GOT3 (cell line): Measurements from ENCODE around the gene EPB41L4B.

Experiments used
- DNase-seq: peaks from one replicate; lab custom pipeline; 2025; ENCODE audit warnings: mixed read lengths; lab: John Stamatoyannopoulos, UW

EPB41L4B gene

GRCh38 chr9:109320331-109320741 is 523 bp downstream of the EPB41L4B start:
- no peak for DNase-seq

GRCh38 chr9:109319626-109320241 is 1.1 kb downstream of the EPB41L4B start:
- no peak for DNase-seq

- no peak for DNase-seq
These were observed 1.7 kb downstream of the EPB41L4B start for GRCh38 chr9:109319017-109319625.

GRCh38 chr9:109317979-109318741 is 2.7 kb downstream of the EPB41L4B start:
- no peak for DNase-seq

GRCh38 chr9:109317311-109317978 is 3.4 kb downstream of the EPB41L4B start:
- no peak for DNase-seq

GRCh38 chr9:109316207-109316640 is 4.6 kb downstream of the EPB41L4B start:
- DNase-seq = no peak

- DNase-seq = no peak
These were observed 5.2 kb downstream of the EPB41L4B start for GRCh38 chr9:109315480-109316206.

- no peak for DNase-seq
These were observed 6.8 kb downstream of the EPB41L4B start for GRCh38 chr9:109314011-109314531.

GRCh38 chr9:109313351-109313750 is 7.5 kb downstream of the EPB41L4B start:
- no peak for DNase-seq

- no peak for DNase-seq
These were observed 8.1 kb downstream of the EPB41L4B start for GRCh38 chr9:109312783-109313182.

GRCh38 chr9:109311731-109312130 is 9.1 kb downstream of the EPB41L4B start:
- DNase-seq = no peak

GRCh38 chr9:109311286-109311685 is 9.6 kb downstream of the EPB41L4B start:
- no peak for DNase-seq

- DNase-seq = no peak
These were observed 10.4 kb downstream of the EPB41L4B start for GRCh38 chr9:109310486-109310901.

GRCh38 chr9:109309282-109309681 is 11.6 kb downstream of the EPB41L4B start:
- no peak for DNase-seq

GRCh38 chr9:109307380-109308240 is 13.2 kb downstream of the EPB41L4B start:
- DNase-seq = no peak

GRCh38 chr9:109305801-109306200 is 15.1 kb downstream of the EPB41L4B start:
- DNase-seq = no peak

- DNase-seq = no peak
These were observed 16.5 kb downstream of the EPB41L4B start for GRCh38 chr9:109304347-109304746.

- DNase-seq = no peak
These were observed 17.0 kb downstream of the EPB41L4B start for GRCh38 chr9:109303900-109304299.

- no peak for DNase-seq
These were observed 18.3 kb downstream of the EPB41L4B start for GRCh38 chr9:109302606-109303005.

- DNase-seq = no peak
These were observed 19.8 kb downstream of the EPB41L4B start for GRCh38 chr9:109301012-109301411.

- DNase-seq = no peak
These were observed 21.0 kb downstream of the EPB41L4B start for GRCh38 chr9:109299891-109300290.
